Measurements from ENCODE around the gene BMP8A.

- TF ChIP-seq YY1 (IDR thresholded peaks at IDR 0.05; ENCODE audit: insufficient read depth, insufficient read length), result no peak
- TF ChIP-seq ZNF274 (IDR thresholded peaks at IDR 0.05; ENCODE audit: low read depth, low read length), result no peak
Measured at GRCh38 chr1:39529901-39530535, 38.6 kb downstream of the BMP8A start.
